ENCODE data around the gene KLHL2. TPM values are rescaled to one million over a fixed set of nuclear protein-coding genes. Genes with fewer than 3 reads are reported as not detected.

The KLHL2 gene
- polyA plus RNA-seq, 3 donors = 6.9 to 22.6 (median 11.1) TPM

- TF ChIP-seq CTCF (IDR thresholded peaks at IDR 0.05) = no peak
- Histone ChIP-seq H3K9me3 (replicated peaks in 1 of 2; ENCODE audit: control insufficient read depth in 1 of 2, insufficient read depth in 1 of 2, low read length in 2 of 2) (no peaks in the 10 kb centered on the region), H4K20me1 (ENCODE audit: insufficient read depth, low read length) (no peaks in the 10 kb centered on the region), H3K27ac (ENCODE audit: low read depth in 1 of 2, low read length in 2 of 2) (no peak overlapping the region), H3K36me3 (replicated peaks in 1 of 2; ENCODE audit: control insufficient read depth in 1 of 2, insufficient read depth in 2 of 2, low read length in 2 of 2) (peaks cover 0 to 8% of the 10 kb centered on the region in 2 donors), H3K4me1 (ENCODE audit: control insufficient read depth in 1 of 2, insufficient read depth in 2 of 2, low read length in 2 of 2) (peaks cover 0 to 4% of the 10 kb centered on the region in 2 donors), H3K27me3 (ENCODE audit: control insufficient read depth in 2 of 2, insufficient read depth in 2 of 2, low read length in 2 of 2) (no peaks in the 10 kb centered on the region), H3K9ac (ENCODE audit: insufficient read depth, low read length, poor library complexity, severe bottlenecking) (no peak overlapping the region), H3K4me2 (replicated peaks; ENCODE audit: extremely low read depth, low read length, poor library complexity, severe bottlenecking) (no peak overlapping the region), H3K4me3 (replicated peaks in 1 of 3; ENCODE audit: low read depth in 2 of 3, low read length in 3 of 3) (no peak overlapping the region), H3K79me2 (ENCODE audit: insufficient read depth, low read length) (no peaks in the 10 kb centered on the region), H2AFZ (ENCODE audit: insufficient read depth, low read depth, low read length, poor library complexity, severe bottlenecking) (no peak overlapping the region)
- peaks cover 20% of the 10 kb centered on the region for H3K4me1 Mint-ChIP-seq
- H3K27me3 Mint-ChIP-seq (ENCODE audit: low read depth in 3 of 3) = peaks cover 0 to 4% (median 0%) of the 10 kb centered on the region in 3 donors
- H3K27ac Mint-ChIP-seq = peak overlapping the region in 1 of 7 donors; percentile 48
- no peak for DNase-seq
- H3K4me3 Mint-ChIP-seq = no peak overlapping the region
- H3K36me3 Mint-ChIP-seq = peaks cover 6 to 7% of the 10 kb centered on the region in 2 donors
- WGBS (ENCODE audit: insufficient coverage) = 100% methylated on average over 1 of the region's 3 CpGs
- intact Hi-C loops (cut with micrococcal nuclease) = loop anchor here in 1 of 2 donors (10.0 kb wide), 1 partner anchor 223 kb away; no protein-coding TSS in a partner anchor
- peaks cover 0 to 5% (median 0%) of the 10 kb centered on the region in 7 donors for H3K9me3 Mint-ChIP-seq
These were observed 140.5 kb downstream of the KLHL2 start for GRCh38 chr4:165347647-165348569.

- no peak for TF ChIP-seq CTCF (IDR thresholded peaks at IDR 0.05)
- intact Hi-C loops (cut with micrococcal nuclease) = no loop called here
These were observed 144.2 kb downstream of the KLHL2 start for GRCh38 chr4:165351359-165352130.

More at GRCh38 chr4:165351359-165352130, 144.2 kb downstream of the KLHL2 start:
- Histone ChIP-seq H3K4me3 (replicated peaks in 1 of 3; ENCODE audit: low read depth in 2 of 3, low read length in 3 of 3) (no peak overlapping the region), H2AFZ (ENCODE audit: insufficient read depth, low read depth, low read length, poor library complexity, severe bottlenecking) (no peak overlapping the region), H3K4me2 (replicated peaks; ENCODE audit: extremely low read depth, low read length, poor library complexity, severe bottlenecking) (no peak overlapping the region), H3K36me3 (replicated peaks in 1 of 2; ENCODE audit: control insufficient read depth in 1 of 2, insufficient read depth in 2 of 2, low read length in 2 of 2) (no peaks in the 10 kb centered on the region), H3K4me1 (ENCODE audit: control insufficient read depth in 1 of 2, insufficient read depth in 2 of 2, low read length in 2 of 2) (peaks cover 10 to 18% of the 10 kb centered on the region in 2 donors), H3K27me3 (ENCODE audit: control insufficient read depth in 2 of 2, insufficient read depth in 2 of 2, low read length in 2 of 2) (no peaks in the 10 kb centered on the region), H4K20me1 (ENCODE audit: insufficient read depth, low read length) (no peaks in the 10 kb centered on the region), H3K9me3 (replicated peaks in 1 of 2; ENCODE audit: control insufficient read depth in 1 of 2, insufficient read depth in 1 of 2, low read length in 2 of 2) (no peaks in the 10 kb centered on the region), H3K27ac (ENCODE audit: low read depth in 1 of 2, low read length in 2 of 2) (no peak overlapping the region), H3K9ac (ENCODE audit: insufficient read depth, low read length, poor library complexity, severe bottlenecking) (no peak overlapping the region), H3K79me2 (ENCODE audit: insufficient read depth, low read length) (no peaks in the 10 kb centered on the region)
- Mint-ChIP-seq H3K4me3 (no peak overlapping the region), H3K36me3 (no peaks in the 10 kb centered on the region), H3K4me1 (peaks cover 45% of the 10 kb centered on the region), H3K27ac (peak overlapping the region in 2 of 7 donors; percentile 12 to 30), H3K27me3 (ENCODE audit: low read depth in 3 of 3) (peaks cover 0 to 4% (median 0%) of the 10 kb centered on the region in 3 donors), H3K9me3 (peaks cover 0 to 6% (median 2%) of the 10 kb centered on the region in 7 donors)
- 94% methylated on average over 5 of the region's 5 CpGs for WGBS (ENCODE audit: insufficient coverage)
- no peak for DNase-seq
